ENCODE results near the gene GLB1L3.

GLB1L3 gene

DNA sequence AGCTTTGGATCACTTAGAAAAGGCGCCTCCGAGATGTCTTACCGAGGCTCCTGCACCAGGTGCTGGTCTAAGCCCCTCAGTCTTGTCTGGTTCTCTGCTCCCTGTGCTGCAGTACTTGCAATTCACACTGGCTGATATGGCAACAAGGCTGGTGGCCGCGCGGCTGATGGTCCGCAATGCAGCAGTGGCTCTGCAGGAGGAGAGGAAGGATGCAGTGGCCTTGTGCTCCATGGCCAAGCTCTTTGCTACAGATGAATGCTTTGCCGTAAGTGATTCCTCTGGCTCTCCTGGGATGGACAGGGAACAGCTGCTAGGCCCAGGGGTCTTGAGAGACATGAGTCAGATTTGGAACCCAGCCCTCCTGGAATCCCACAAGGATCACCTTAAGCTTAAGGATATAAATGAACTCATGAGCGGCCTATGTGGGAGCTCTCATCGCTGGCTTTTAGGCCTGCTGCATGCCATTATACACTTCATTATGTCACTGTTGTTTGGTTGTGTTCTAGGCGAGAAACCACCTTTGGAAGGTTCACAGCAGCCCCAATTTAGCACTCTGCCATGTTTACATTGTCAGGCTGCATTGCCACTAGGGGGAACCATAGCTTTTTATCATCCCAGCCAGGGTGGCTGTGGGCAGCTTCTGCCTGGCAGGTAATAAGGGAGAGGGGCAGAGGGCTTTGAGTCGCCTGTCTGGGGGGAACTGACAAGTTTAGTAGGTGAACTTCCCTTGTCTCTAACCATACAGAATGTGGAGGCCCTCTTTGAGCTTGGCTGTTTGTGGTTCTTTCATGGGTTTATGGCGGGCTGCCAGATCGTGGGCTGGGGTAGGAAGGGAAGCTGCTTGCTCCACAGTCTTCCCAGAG is 14.3 kb upstream of the GLB1L3 start:
- no peaks in the 10 kb centered on the region for H3K9me3 Mint-ChIP-seq
- H3K27ac Mint-ChIP-seq = no peak overlapping the region
- H3K4me3 Mint-ChIP-seq = no peak overlapping the region
- H3K27me3 Mint-ChIP-seq = no peaks in the 10 kb centered on the region
- peaks cover 2% of the 10 kb centered on the region for H3K36me3 Mint-ChIP-seq
- H3K4me1 Mint-ChIP-seq = no peaks in the 10 kb centered on the region

DNA sequence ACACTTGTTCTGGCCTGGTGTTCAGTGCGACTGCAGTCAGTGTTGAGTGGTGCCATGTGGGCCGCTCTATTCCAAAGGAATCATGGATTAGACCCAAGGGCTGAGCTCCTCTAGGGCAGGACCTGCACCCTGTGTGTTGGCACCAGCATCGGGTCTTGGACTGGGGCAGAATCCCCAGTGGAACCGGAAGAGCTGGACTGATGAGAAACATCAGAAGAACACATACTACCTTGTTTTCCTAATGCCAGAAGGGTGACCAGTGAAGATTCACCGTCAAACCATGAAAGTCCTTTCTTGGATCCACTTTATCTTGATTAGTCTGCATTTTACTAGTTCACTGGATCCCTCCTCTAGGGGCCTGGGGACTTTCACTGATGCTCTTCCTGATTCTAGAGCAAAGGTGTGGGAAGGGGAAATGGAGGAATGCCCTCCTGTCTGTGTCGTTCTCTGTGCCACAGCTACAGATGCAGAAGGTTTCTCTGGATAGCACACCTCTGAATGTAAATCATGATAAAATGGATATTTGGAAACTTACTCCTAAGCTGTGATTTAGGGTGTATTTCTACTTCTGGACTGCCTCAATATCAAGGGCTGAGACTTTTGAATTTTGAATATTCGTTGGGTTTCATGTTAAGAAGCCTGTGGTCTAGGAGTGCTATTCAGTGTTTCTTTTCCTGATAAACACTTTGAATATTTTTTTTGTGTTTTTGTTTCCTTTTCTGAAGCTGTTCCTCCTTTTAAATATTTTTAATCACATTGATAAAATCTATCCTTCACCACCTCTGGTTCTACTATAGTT is 11.0 kb upstream of the GLB1L3 start:
- H3K4me3 Mint-ChIP-seq = no peak overlapping the region
- no peaks in the 10 kb centered on the region for H3K9me3 Mint-ChIP-seq
- H3K27me3 Mint-ChIP-seq = no peaks in the 10 kb centered on the region
- H3K36me3 Mint-ChIP-seq = peaks cover 2% of the 10 kb centered on the region
- no peak overlapping the region for H3K27ac Mint-ChIP-seq
- H3K4me1 Mint-ChIP-seq = peaks cover 6% of the 10 kb centered on the region

DNA sequence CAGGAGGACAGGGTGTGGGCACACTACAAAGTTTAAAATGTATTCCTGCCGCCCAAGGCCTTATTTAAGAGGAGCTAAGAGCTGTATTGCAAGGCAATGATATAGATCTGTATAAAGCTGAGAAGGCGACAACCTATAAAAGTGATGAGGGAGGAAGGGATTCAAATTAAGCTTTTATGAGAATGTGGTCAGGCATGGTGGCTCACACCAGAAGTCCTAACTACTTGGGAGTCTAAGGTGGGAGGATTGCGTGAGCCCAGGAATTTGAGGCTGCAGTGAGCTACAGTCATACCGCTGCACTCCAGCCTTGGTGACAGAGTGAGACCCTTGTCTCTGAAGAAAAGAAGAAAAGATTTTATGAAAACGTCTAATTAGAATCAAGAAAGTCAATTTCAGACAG is 9.7 kb upstream of the GLB1L3 start:
- Mint-ChIP-seq H3K4me1 (peaks cover 19% of the 10 kb centered on the region), H3K4me3 (no peak overlapping the region), H3K36me3 (peaks cover 2% of the 10 kb centered on the region), H3K27ac (no peak overlapping the region), H3K27me3 (no peaks in the 10 kb centered on the region), H3K9me3 (no peaks in the 10 kb centered on the region)

DNA sequence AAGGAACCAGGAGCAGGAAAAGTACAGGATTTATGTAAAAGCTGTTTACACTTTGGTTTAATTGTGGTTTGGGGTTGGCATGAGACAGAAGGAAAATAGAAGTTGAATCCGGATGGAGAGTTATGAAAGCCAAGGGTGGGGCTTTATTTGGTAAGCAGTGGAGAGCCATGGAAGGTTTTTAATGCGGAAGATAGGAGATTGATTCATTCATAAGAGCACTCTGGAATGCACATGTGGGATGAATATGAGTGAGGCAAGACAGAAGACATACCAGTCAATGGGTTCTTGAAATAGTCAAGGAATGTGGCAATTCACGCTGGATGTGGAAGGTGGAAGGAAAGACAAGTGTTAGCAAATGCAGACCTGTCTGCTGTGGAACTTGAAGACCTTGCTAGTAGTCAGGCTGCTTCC is 9.3 kb upstream of the GLB1L3 start:
- H3K27ac Mint-ChIP-seq = no peak overlapping the region
- peaks cover 2% of the 10 kb centered on the region for H3K36me3 Mint-ChIP-seq
- no peak overlapping the region for H3K4me3 Mint-ChIP-seq
- peaks cover 22% of the 10 kb centered on the region for H3K4me1 Mint-ChIP-seq
- no peaks in the 10 kb centered on the region for H3K9me3 Mint-ChIP-seq
- H3K27me3 Mint-ChIP-seq = no peaks in the 10 kb centered on the region

DNA sequence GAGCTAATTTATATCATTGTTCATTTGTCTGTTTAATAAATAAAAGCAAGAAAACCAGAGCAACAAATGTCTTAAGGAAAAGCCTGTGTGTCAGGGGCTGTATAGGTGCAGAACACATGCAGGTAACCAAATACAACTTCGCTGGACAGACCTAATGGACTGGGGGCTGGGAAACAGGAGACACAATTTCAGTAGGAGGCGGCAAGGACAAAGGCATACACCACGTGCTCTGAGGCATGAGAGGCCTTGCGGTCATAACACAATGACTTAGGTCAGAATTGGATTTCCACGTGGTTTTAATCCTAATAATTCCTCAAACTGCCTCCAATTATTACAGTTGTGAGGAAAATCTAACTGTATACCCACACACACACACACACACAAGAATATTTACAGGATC is 8.7 kb upstream of the GLB1L3 start:
- H3K4me3 Mint-ChIP-seq = no peak overlapping the region
- H3K9me3 Mint-ChIP-seq = no peaks in the 10 kb centered on the region
- peaks cover 25% of the 10 kb centered on the region for H3K4me1 Mint-ChIP-seq
- H3K27ac Mint-ChIP-seq = no peak overlapping the region
- H3K36me3 Mint-ChIP-seq = peaks cover 2% of the 10 kb centered on the region
- H3K27me3 Mint-ChIP-seq = no peaks in the 10 kb centered on the region

DNA sequence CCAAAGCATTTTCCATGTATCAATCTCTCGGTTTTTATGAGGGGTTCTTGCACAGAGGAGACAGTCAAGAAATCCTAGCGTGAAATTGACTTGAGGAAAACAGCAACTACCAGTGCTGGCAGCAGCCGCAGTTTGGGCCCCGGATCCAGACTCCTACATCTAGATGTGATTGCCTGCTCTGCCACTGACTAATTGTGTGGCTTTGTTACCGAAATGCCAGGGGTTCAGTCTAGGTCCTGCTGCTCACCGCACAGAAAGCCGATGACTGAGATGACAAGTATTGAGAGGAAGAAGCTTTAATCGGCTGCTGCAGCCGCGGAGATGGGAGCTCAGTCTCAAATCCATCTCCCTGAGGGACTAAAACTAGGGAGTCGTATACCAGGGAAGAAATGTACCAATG is 8.2 kb upstream of the GLB1L3 start:
- Mint-ChIP-seq H3K27me3 (no peaks in the 10 kb centered on the region), H3K9me3 (no peaks in the 10 kb centered on the region), H3K27ac (peak overlapping the region; percentile 6), H3K4me3 (no peak overlapping the region), H3K36me3 (peaks cover 2% of the 10 kb centered on the region), H3K4me1 (peaks cover 30% of the 10 kb centered on the region)

DNA sequence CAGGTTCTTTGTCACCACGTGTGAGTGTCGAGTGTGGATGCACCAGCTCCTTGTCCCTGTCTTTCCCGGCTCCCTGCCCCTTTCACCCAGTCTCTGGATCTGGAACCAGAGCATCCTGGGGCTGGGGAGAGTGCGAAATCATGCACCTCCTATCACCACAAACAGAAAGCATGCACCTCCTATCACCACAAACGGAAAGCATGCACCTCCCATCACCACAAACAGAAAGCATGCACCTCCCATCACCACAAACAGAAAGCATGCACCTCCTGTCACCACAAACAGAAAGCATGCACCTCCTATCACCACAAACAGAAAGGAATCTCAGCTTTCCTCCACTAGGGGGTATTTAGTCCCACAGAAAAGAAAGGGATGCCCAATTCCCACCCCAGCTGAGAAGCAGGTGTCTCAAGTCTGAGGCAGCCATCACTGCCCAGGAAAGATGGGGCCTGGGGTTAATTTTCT is 5.9 kb upstream of the GLB1L3 start:
- Mint-ChIP-seq H3K27me3 (no peaks in the 10 kb centered on the region), H3K4me3 (no peak overlapping the region), H3K27ac (no peak overlapping the region), H3K36me3 (no peaks in the 10 kb centered on the region), H3K9me3 (no peaks in the 10 kb centered on the region), H3K4me1 (peaks cover 52% of the 10 kb centered on the region)

DNA sequence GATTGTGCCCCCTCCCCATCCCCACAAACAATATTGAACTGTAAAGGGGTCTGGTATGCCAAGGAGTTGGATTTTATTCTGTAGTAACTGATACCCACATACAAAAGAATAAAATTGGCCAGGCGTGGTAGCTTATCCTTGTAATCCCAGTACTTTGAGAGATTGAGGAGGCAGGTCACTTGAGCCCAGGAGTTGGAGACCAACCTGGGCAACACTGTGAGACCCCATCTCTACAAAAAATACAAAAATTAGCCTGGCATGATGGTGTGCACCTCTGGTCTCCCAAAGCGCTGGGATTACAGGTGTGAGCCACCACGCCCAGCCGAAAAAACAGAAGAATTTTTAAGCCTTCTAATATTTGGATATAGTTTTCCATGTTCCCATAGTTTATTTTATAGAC is 4.2 kb upstream of the GLB1L3 start:
- no peak overlapping the region for H3K4me3 Mint-ChIP-seq
- no peaks in the 10 kb centered on the region for H3K36me3 Mint-ChIP-seq
- H3K27me3 Mint-ChIP-seq = no peaks in the 10 kb centered on the region
- H3K9me3 Mint-ChIP-seq = no peaks in the 10 kb centered on the region
- no peak overlapping the region for H3K27ac Mint-ChIP-seq
- peaks cover 56% of the 10 kb centered on the region for H3K4me1 Mint-ChIP-seq

DNA sequence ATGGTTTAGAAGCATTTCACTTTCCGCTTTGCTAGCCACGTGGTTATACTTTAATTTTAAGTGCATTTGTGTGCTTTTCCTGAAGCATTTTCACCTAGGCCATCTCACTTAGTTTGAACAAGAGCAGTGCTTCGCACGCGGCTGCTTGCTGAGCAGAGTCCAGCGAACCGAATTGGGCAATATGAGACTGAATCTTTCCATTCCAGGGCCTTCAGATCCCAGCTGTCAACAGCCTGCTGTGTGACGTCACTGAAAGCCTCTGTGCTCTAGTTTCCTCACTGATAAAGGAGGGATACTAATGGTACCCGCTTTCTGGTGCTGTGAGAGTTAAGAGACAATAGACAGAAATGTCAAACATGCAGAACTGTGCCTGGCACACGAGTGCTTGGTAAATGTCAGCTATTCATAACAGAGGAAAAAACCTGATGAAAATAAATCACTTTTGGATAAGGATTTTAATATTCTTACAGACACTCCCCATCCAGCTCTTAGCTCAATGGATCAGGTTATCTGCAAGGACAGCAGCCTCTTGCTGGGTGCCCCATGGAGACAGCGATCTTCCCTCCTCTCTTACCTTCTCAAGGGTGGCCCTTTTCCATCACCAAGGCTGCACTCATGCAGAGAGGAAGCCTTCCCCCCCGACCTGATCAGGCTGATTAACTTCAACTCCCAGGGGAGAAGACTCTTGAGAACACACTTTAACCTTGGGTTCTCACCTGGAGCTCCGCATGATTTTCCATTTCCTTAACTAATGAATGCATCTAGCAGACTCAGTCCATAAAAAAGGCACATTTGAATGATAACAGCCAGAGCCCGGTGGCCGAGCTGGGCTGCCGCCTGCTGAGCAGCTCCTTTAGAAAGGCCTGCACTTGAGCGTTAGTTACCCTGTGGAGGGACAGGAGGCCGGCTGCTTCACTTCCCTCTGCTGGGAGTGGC is 3.5 kb upstream of the GLB1L3 start:
- Mint-ChIP-seq H3K27ac (peak overlapping the region; percentile 30), H3K27me3 (peaks cover 3% of the 10 kb centered on the region), H3K4me3 (no peak overlapping the region), H3K36me3 (no peaks in the 10 kb centered on the region), H3K4me1 (peaks cover 60% of the 10 kb centered on the region), H3K9me3 (no peaks in the 10 kb centered on the region)

DNA sequence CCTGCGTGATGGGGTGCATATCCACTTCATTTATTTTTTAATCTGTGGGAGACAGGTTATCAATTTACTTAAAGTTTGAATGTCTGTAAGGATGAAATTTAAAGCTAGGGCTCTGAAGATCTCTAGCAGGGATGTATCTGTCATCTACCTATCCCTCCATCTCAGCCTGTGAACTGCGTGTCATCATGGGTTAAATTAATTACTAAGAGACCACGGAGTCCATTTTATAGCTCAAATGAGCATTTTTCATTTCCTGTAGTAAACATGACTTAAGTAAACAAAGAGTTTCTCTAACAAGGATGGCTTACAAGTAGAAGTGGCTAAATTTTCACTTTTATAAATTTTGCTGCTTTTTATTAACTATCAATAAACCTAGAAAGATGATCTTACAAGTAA is 2.9 kb upstream of the GLB1L3 start:
- Mint-ChIP-seq H3K36me3 (no peaks in the 10 kb centered on the region), H3K27me3 (peaks cover 3% of the 10 kb centered on the region), H3K4me1 (peaks cover 60% of the 10 kb centered on the region), H3K4me3 (no peak overlapping the region), H3K27ac (no peak overlapping the region), H3K9me3 (no peaks in the 10 kb centered on the region)

DNA sequence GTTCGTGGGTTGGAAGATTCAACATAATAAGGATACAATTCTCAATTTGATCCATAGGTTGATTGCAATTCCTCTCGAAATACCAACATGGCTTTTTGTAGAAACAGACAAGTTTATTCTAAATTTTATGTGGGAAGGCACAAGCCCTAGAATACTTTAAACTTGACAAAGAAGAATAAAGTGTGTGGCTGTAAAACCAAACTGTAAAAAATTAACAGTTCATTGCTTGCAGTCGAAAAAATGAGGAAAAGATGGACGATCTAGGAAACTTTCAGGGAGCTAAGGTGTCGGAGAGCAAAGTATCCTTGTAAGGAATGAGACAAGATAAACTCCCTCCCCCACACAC is 1.0 kb upstream of the GLB1L3 start:
- peaks cover 3% of the 10 kb centered on the region for H3K27me3 Mint-ChIP-seq

DNA sequence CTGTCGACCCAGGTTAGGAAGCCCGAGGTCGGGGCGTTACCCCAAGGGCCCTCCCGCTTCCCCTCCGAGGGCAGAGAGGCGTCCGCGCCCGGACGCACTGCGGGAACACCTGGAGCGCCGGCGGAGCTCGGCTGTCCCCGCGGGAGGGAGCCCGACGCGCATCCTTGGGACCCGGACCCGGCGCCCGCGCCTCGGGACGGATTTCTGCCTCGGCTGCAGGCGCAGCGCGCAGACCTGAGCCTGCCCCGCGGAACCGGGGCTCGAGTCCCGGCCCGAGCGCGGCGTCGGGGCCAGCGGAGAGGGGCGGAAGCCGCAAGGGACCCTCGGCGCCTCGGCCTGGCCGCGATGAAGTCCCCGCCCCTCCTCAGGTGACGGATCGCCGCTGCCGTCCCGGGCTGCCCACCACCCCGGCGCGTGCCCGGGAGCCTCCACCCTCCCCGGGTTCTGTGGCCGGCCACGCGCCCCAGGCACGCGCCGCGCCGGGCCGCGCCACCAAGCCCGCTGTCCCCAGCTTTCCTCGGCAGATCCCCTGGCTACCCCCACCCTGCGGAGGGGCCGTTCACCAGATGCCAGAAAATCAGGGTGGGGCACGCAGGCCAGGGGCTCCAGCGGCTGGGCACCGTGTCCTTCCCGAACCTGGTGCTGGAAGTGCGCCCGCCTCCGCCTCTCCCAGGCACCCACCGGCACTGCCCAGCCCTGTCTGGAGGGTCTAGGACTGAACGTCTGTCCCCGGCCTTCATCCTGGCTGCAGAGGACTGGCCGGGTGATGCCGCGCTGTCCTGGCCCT is 410 bp downstream of the GLB1L3 start:
- Mint-ChIP-seq H3K27ac (peak overlapping the region; percentile 89), H3K9me3 (no peaks in the 10 kb centered on the region), H3K36me3 (peaks cover 3% of the 10 kb centered on the region), H3K4me1 (peaks cover 44% of the 10 kb centered on the region), H3K4me3 (peak overlapping the region; percentile 92), H3K27me3 (peaks cover 3% of the 10 kb centered on the region)

More for the DNA sequence above, 1.0 kb upstream of the GLB1L3 start:
- Mint-ChIP-seq H3K9me3 (no peaks in the 10 kb centered on the region), H3K27ac (peak overlapping the region; percentile 89), H3K36me3 (peaks cover 3% of the 10 kb centered on the region), H3K4me3 (peak overlapping the region; percentile 92), H3K4me1 (peaks cover 58% of the 10 kb centered on the region)

DNA sequence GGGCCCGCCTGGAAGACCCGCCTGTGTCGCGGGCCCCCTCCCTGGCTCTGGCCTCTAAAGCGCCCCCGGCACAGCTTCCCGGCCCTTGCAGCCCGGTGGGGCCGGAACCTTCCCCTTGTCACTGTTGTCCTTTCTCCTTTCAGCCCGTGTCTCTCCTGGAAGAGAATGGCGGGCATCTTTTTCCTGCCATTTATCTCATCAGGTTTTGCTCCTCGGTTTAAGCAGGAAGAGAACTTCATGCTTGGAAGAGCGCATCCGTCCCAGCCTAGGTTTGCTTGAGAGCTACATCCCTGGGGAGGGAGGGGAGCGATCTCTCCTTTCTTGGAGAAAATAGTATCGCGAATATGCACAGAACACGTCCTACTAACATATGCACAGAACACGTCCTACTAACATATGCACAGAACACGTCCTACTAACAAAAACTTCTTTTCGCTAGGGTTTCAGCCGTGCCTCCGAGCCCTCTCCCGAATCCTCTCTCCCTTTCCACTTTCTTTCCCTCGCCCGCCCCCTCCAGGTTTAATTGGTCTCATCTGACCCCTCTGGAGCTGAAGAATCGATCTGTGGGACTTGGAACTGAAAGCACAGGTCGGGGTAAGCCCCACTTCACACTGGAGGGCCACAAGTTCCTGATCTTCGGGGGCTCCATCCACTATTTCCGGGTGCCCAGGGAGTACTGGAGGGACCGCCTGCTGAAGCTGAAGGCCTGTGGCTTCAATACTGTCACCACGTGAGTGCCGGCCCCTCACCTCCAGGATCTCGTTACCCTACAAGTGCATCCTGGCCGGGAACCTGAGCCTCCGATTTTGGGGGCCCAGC is 1.2 kb downstream of the GLB1L3 start:
- Mint-ChIP-seq H3K4me3 (peak overlapping the region; percentile 89), H3K27me3 (peaks cover 3% of the 10 kb centered on the region), H3K9me3 (no peaks in the 10 kb centered on the region), H3K36me3 (peaks cover 3% of the 10 kb centered on the region), H3K4me1 (peaks cover 40% of the 10 kb centered on the region), H3K27ac (peak overlapping the region; percentile 74)

DNA sequence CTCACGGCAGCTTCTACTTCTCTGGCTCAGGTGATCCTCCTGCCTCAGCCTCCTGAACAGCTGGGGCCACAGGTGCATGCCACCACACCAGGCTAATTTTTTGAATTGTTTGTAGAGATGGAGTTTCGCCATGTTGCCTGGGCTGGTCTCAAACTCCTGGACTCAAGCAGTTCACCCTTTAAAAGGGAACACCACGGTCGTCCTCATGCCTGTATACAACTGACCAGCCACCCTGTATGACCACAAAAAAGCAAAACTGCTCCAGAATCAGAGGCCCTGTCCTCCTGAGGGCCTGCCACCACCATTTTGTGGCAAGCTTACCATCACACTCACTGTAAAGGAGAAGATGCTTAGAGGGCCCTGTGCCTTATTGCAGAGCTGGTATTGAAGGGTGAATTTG is 2.2 kb downstream of the GLB1L3 start:
- H3K9me3 Mint-ChIP-seq = no peaks in the 10 kb centered on the region
- no peak overlapping the region for H3K4me3 Mint-ChIP-seq
- H3K27ac Mint-ChIP-seq = no peak overlapping the region
- H3K27me3 Mint-ChIP-seq = peaks cover 3% of the 10 kb centered on the region
- H3K36me3 Mint-ChIP-seq = peaks cover 3% of the 10 kb centered on the region
- peaks cover 32% of the 10 kb centered on the region for H3K4me1 Mint-ChIP-seq

Data from activated naive CD4-positive, alpha-beta T cell treated with anti-CD3 and anti-CD28 coated beads, Interleukin-2, amount 50 U/mL, for 24 hours (primary cell).